HCT116 (cell line): ENCODE results near the gene ZXDC.

Source experiments
- CTCF ChIP-seq, 3 experiments: fragments of 200-600 bp in 1 of 3; sonication (generic) in 1 of 3; IDR thresholded peaks in 2 of 3; conservative IDR thresholded peaks in 1 of 3; 2 replicates each; pipeline ENCODE4 v1.5.1; 2012 to 2017; ENCODE audit warnings: low read depth in 2 of 3, low read length in 2 of 3, antibody characterized with exemption in 1 of 3, borderline replicate concordance in 1 of 3, control low read depth in 1 of 3, mild to moderate bottlenecking in 1 of 3, mixed read lengths in 1 of 3, mixed run types in 1 of 3, moderate library complexity in 1 of 3; ENCODE audit not compliant: insufficient read depth in 1 of 3
- JUND ChIP-seq: IDR thresholded peaks from 2 replicates; pipeline ENCODE4 v1.6.1; 2012
- MAX ChIP-seq: IDR thresholded peaks from 2 replicates; pipeline ENCODE4 v1.6.1; 2012
- POLR2A ChIP-seq: IDR thresholded peaks from 2 replicates; pipeline ENCODE4 v1.7.0; 2011; ENCODE audit warnings: borderline replicate concordance; ENCODE audit not compliant: insufficient read depth, insufficient read length; ENCODE audit errors: extremely low read depth
- SRF ChIP-seq: IDR thresholded peaks from 2 replicates; pipeline ENCODE4 v1.6.1; 2012; ENCODE audit warnings: low read depth
- TCF7L2 ChIP-seq: IDR thresholded peaks from 2 replicates; pipeline ENCODE4 v1.7.0; 2011; ENCODE audit warnings: borderline replicate concordance, inconsistent platforms; ENCODE audit not compliant: insufficient read depth, insufficient read length; ENCODE audit errors: extremely low read depth

- TF ChIP-seq CTCF (IDR thresholded peaks at IDR 0.05 in 2 of 3, conservative IDR thresholded peaks at IDR 0.05 in 1 of 3; ENCODE audit: borderline replicate concordance in 1 of 3, insufficient read depth in 1 of 3, low read depth in 2 of 3, low read length in 2 of 3) = no peak
- no peak for TF ChIP-seq MAX
- no peak for TF ChIP-seq TCF7L2
- TF ChIP-seq SRF = no peak
- no peak for TF ChIP-seq POLR2A
- no peak for TF ChIP-seq JUND
These were observed 57.6 kb downstream of the ZXDC start for GRCh38 chr3:126417981-126418530.
